Activated B cell treated with CpG ODN at 0.5 μM for 24 hours (primary cell): ENCODE data around the gene MAP3K14. TPM values are rescaled to one million over a fixed set of nuclear protein-coding genes. Genes with fewer than 3 reads are reported as not detected.

Experiments
- ATAC-seq: fragments of 200-7000 bp; cut with Tn5 transposase; one replicate; pipeline ENCODE4 v1.10.0; 2021; ENCODE audit warnings: low read depth, mild to moderate bottlenecking, moderate library complexity
- CTCF ChIA-PET: fragments of 350-600 bp; sonication (Branson Sonifier 250); formaldehyde crosslinking; loops from one replicate; lab custom pipeline; 2021; ENCODE audit warnings: antibody characterized with exemption; lab: Charles Lee
- POLR2A ChIA-PET: fragments of 350-600 bp; sonication (Branson Sonifier 250); formaldehyde crosslinking; loops from one replicate; lab custom pipeline; 2021; ENCODE audit warnings: antibody characterized with exemption; lab: Charles Lee
- DNase-seq: peaks from one replicate; pipeline ENCODE4 v3.0.0; 2022
- H3K27ac Mint-ChIP-seq: one replicate; pipeline ENCODE4 v1.8.0; 2020; ENCODE audit warnings: mixed read lengths
- H3K27me3 Mint-ChIP-seq: one replicate; pipeline ENCODE4 v1.8.0; 2021; ENCODE audit warnings: mixed read lengths
- H3K36me3 Mint-ChIP-seq: one replicate; pipeline ENCODE4 v1.8.0; 2021; ENCODE audit warnings: low read depth, mixed read lengths
- H3K4me1 Mint-ChIP-seq: one replicate; pipeline ENCODE4 v1.8.0; 2021; ENCODE audit warnings: mixed read lengths
- H3K4me3 Mint-ChIP-seq: one replicate; pipeline ENCODE4 v1.8.0; 2020; ENCODE audit warnings: mild to moderate bottlenecking, mixed read lengths
- H3K9me3 Mint-ChIP-seq: one replicate; pipeline ENCODE4 v1.8.0; 2020; ENCODE audit warnings: mixed read lengths
- CTCF ChIP-seq: fragments of 200-600 bp; IDR thresholded peaks from one replicate; pipeline ENCODE4 v1.8.0; 2022; ENCODE audit warnings: antibody characterized with exemption, mild to moderate bottlenecking
- intact Hi-C: fragments of 100-400 bp; cut with micrococcal nuclease; formaldehyde crosslinking; loops from one replicate; pipeline ENCODE4 v1.15.1; 2024
- total RNA-seq: library from RNA; stranded (reverse); gene quantifications from 2 replicates; pipeline ENCODE4 v1.2.3, GENCODE V29; 2022

MAP3K14 gene
- total RNA-seq, 1 donor from 2014 or later, result 88.6 TPM

DNA sequence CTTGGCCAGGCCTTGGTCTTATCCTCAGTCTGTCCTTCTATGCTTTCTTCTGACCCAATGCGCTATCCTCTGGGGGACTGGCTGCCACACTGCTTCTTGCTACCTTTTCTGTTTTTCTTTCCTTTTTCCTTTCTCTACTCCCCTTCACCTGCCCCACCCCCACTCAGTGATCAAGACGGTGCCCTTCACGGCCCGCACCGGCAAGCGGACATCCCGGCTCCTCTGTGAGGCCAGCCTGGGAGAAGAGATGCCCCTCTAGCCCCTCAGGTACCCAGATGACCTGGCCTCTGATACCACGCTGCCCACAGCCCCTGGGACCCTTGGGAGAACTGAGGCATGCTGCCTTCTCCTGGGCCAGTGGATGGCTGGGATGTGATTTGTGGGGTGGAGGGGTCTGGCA, 70.5 kb downstream of the MAP3K14 start:
- TF ChIP-seq CTCF, result no peak
- no peak for DNase-seq
- Mint-ChIP-seq H3K27ac (peak overlapping the region; percentile 62), H3K36me3 (peaks cover 64% of the 10 kb centered on the region), H3K27me3 (no peaks in the 10 kb centered on the region), H3K9me3 (no peaks in the 10 kb centered on the region), H3K4me1 (peaks cover 34% of the 10 kb centered on the region), H3K4me3 (peak overlapping the region; percentile 56)
- intact Hi-C loops, result loop anchor here (5.0 kb wide), 3 partner anchors 34 to 184 kb away; partner anchors contain the start of genes HEXIM2 and NMT1
- CTCF ChIA-PET, result interaction anchor here (1.1 to 1.6 kb wide), 3 partner anchors 11 to 27 kb away, joined by 3 to 5 read pairs (median 3); no protein-coding TSS in a partner anchor
- ATAC-seq, result no peak
- POLR2A ChIA-PET, result interaction anchor here (0.6 to 4.5 kb wide), 6 partner anchors 18 to 1063 kb away, joined by 3 to 60 read pairs (median 23); partner anchors contain the start of genes FMNL1 and HEXIM1

- no peaks in the 10 kb centered on the region for H3K9me3 Mint-ChIP-seq
- ChIA-PET CTCF (interaction anchor here (1.6 kb wide), 1 partner anchor 26 kb away, joined by 5 read pairs; no protein-coding TSS in a partner anchor), POLR2A (interaction anchor here (0.9 to 4.5 kb wide), 4 partner anchors 15 to 96 kb away, joined by 3 to 60 read pairs (median 4); partner anchors contain the start of genes FMNL1 and HEXIM1)
- H3K4me1 Mint-ChIP-seq, result peaks cover 33% of the 10 kb centered on the region
- H3K4me3 Mint-ChIP-seq, result no peak overlapping the region
- H3K27ac Mint-ChIP-seq, result no peak overlapping the region
- H3K36me3 Mint-ChIP-seq, result peaks cover 73% of the 10 kb centered on the region
- ATAC-seq (no peak), DNase-seq (no peak)
- no peak for TF ChIP-seq CTCF
- intact Hi-C loops, result loop anchor here (5.0 kb wide), 3 partner anchors 33 to 183 kb away; partner anchors contain the start of genes HEXIM2 and NMT1
- H3K27me3 Mint-ChIP-seq, result no peaks in the 10 kb centered on the region
Measured at GRCh38 chr17:45244725-45245656, 71.8 kb downstream of the MAP3K14 start.

GRCh38 chr17:45243750-45244149, 73.1 kb downstream of the MAP3K14 start:
- Mint-ChIP-seq H3K27ac (no peak overlapping the region), H3K27me3 (no peaks in the 10 kb centered on the region), H3K4me3 (no peak overlapping the region), H3K9me3 (no peaks in the 10 kb centered on the region), H3K4me1 (peaks cover 25% of the 10 kb centered on the region), H3K36me3 (peaks cover 80% of the 10 kb centered on the region)
- intact Hi-C loops, result no loop called here
- DNase-seq (no peak), ATAC-seq (no peak)
- CTCF ChIA-PET, result interaction anchor here (1.2 kb wide), 1 partner anchor 24 kb away, joined by 7 read pairs; no protein-coding TSS in a partner anchor
- POLR2A ChIA-PET, result interaction anchor here (1.1 kb wide), 1 partner anchor 14 kb away, joined by 4 read pairs; no protein-coding TSS in a partner anchor
- TF ChIP-seq CTCF, result no peak

GRCh38 chr17:45242029-45242414, 74.8 kb downstream of the MAP3K14 start:
- H3K27ac Mint-ChIP-seq, result no peak overlapping the region
- DNase-seq, result no peak
- ATAC-seq, result no peak
- ChIA-PET POLR2A (interaction anchor here (1.4 to 1.5 kb wide), 2 partner anchors 11 to 16 kb away, joined by 4 read pairs; no protein-coding TSS in a partner anchor), CTCF (no interaction called here)
- peaks cover 13% of the 10 kb centered on the region for H3K4me1 Mint-ChIP-seq
- intact Hi-C loops, result no loop called here
- no peak overlapping the region for H3K4me3 Mint-ChIP-seq
- no peaks in the 10 kb centered on the region for H3K9me3 Mint-ChIP-seq
- no peak for TF ChIP-seq CTCF
- H3K27me3 Mint-ChIP-seq, result no peaks in the 10 kb centered on the region
- peaks cover 92% of the 10 kb centered on the region for H3K36me3 Mint-ChIP-seq
